ENCODE data around the gene INAFM1.

The INAFM1 gene

DNA sequence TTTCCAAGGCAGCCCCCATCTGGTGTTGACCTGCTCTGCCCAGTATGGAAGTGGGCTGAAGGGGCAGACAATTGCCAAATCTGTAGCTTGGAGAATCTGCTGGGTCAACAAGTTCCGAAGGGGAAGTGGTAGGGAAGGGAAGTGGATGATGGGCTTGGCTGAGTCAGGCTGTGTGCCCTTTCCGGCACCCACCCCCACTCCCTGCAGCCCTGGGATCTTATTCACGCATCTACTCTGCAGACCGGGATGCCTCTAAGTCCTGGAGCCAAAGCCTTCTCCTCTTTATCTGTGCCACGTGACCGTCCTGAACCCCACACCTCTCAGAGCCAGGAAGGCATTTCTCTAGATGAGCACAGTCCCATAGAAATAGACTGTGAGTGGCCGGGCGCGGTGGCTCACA is 49.8 kb downstream of the INAFM1 start:
- Histone ChIP-seq H3K36me3 (no peaks in the 10 kb centered on the region), H3K27me3 (ENCODE audit: insufficient read depth, low read depth, severe bottlenecking) (no peaks in the 10 kb centered on the region), H3K4me3 (ENCODE audit: low read depth, low read length) (no peak overlapping the region), H3K27ac (no peak overlapping the region), H3K9me3 (ENCODE audit: severe bottlenecking) (peaks cover 4% of the 10 kb centered on the region)
- no peak for TF ChIP-seq CTCF (IDR thresholded peaks at IDR 0.05; ENCODE audit: low read depth, low read length)
- DNase-seq = no peak

Measured in WERI-Rb-1 (cell line).